ENCODE measurements around the gene SPARC.
A peak's percentile ranks its signal among the peaks of the same experiment; 100 is the strongest.

Gene SPARC

GRCh38 chr5:151663617-151664293, 23.0 kb downstream of the SPARC start:
- Histone ChIP-seq H3K4me3 (ENCODE audit: low read depth in 1 of 5, low read length in 5 of 5) (peak overlapping the region in 1 of 5 donors; percentile 0), H3K9ac (ENCODE audit: low read length in 5 of 5) (peak overlapping the region in 3 of 5 donors; percentile 19 to 42 (median 38)), H3K36me3 (ENCODE audit: control insufficient read depth in 5 of 5, insufficient read depth in 5 of 5, low read length in 5 of 5) (peaks cover 23 to 73% (median 70%) of the 10 kb centered on the region in 5 donors), H3K27me3 (ENCODE audit: control insufficient read depth in 5 of 5, insufficient read depth in 4 of 5, low read length in 5 of 5) (no peaks in the 10 kb centered on the region), H3K27ac (ENCODE audit: low read depth, low read length) (peak overlapping the region; percentile 69), H3K9me3 (ENCODE audit: control insufficient read depth in 5 of 5, low read length in 5 of 5) (no peaks in the 10 kb centered on the region), H3K4me1 (ENCODE audit: control insufficient read depth in 5 of 5, insufficient read depth in 5 of 5, low read length in 5 of 5) (peaks cover 33 to 78% (median 70%) of the 10 kb centered on the region in 5 donors)

DNA sequence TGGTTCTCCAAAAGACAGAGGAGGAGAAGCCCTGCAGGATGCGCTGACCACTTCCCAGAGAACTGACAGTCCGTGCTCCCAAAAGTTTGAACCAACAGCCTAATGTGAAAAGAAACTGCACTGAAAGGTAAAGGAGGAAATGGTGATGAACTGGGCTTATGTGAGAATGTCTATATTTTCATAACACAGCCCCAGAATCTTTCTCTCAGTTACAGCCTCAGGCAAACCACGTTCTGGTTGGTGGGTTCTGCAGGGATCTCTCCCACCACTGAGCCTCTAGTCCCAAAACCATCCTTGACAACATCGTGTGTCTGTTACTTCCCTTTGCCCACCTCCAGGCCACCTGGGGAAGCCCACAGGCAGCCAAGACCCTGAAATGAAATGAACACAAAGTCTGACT, 23.9 kb downstream of the SPARC start:
- H3K9me3 ChIP-seq (ENCODE audit: control insufficient read depth in 5 of 5, low read length in 5 of 5), result no peaks in the 10 kb centered on the region
- H3K27ac ChIP-seq (ENCODE audit: low read depth, low read length), result peak overlapping the region; percentile 69
- H3K9ac ChIP-seq (ENCODE audit: low read length in 5 of 5), result peak overlapping the region in 1 of 5 donors; percentile 49
- no peaks in the 10 kb centered on the region for H3K27me3 ChIP-seq (ENCODE audit: control insufficient read depth in 5 of 5, insufficient read depth in 4 of 5, low read length in 5 of 5)
- H3K4me3 ChIP-seq (ENCODE audit: low read depth in 1 of 5, low read length in 5 of 5), result no peak overlapping the region
- peaks cover 27 to 73% (median 63%) of the 10 kb centered on the region in 5 donors for H3K4me1 ChIP-seq (ENCODE audit: control insufficient read depth in 5 of 5, insufficient read depth in 5 of 5, low read length in 5 of 5)
- H3K36me3 ChIP-seq (ENCODE audit: control insufficient read depth in 5 of 5, insufficient read depth in 5 of 5, low read length in 5 of 5), result peaks cover 23 to 63% (median 63%) of the 10 kb centered on the region in 5 donors

DNA sequence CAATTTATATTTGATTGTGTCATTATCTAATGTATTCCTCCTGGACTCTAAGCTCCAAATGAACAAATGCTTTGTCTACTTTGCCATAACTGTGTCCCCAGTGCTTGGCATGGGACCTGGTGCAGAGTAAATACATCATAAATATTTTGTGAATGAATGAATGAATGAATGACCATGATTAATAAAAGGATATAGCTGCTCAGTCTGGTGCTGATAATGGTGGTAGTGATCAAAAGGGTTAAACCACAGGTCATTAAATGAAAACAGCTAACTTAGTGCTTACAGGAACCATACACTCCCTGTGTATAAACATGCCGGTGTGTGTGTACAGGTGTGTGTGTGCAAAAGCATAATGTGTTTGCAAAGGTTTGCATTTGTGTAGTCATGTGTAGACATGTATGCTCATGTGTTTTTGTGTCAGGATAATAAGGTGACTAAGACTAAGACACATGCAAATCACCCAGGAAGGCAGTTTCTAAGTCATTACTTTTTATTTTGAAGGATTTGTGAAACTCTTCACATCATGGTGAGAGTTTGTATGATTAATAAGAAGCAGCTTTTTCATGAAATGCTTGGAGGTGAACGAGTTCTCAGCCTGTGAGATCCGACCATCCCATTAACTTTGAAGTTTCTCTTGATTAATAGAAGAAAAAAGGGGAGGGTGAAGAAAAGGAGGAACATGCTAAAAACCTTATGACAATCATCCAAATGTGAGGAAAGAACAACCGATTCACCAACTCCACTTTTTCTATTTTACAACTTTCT, 24.6 kb downstream of the SPARC start:
- no peak overlapping the region for H3K4me3 ChIP-seq (ENCODE audit: low read depth in 1 of 5, low read length in 5 of 5)
- H3K36me3 ChIP-seq (ENCODE audit: control insufficient read depth in 5 of 5, insufficient read depth in 5 of 5, low read length in 5 of 5), result peaks cover 23 to 57% (median 56%) of the 10 kb centered on the region in 5 donors
- H3K9ac ChIP-seq (ENCODE audit: low read length in 5 of 5), result no peak overlapping the region
- peaks cover 25 to 66% (median 58%) of the 10 kb centered on the region in 5 donors for H3K4me1 ChIP-seq (ENCODE audit: control insufficient read depth in 5 of 5, insufficient read depth in 5 of 5, low read length in 5 of 5)
- H3K9me3 ChIP-seq (ENCODE audit: control insufficient read depth in 5 of 5, low read length in 5 of 5), result no peaks in the 10 kb centered on the region
- H3K27ac ChIP-seq (ENCODE audit: low read depth, low read length), result peak overlapping the region; percentile 69
- H3K27me3 ChIP-seq (ENCODE audit: control insufficient read depth in 5 of 5, insufficient read depth in 4 of 5, low read length in 5 of 5), result no peaks in the 10 kb centered on the region

DNA sequence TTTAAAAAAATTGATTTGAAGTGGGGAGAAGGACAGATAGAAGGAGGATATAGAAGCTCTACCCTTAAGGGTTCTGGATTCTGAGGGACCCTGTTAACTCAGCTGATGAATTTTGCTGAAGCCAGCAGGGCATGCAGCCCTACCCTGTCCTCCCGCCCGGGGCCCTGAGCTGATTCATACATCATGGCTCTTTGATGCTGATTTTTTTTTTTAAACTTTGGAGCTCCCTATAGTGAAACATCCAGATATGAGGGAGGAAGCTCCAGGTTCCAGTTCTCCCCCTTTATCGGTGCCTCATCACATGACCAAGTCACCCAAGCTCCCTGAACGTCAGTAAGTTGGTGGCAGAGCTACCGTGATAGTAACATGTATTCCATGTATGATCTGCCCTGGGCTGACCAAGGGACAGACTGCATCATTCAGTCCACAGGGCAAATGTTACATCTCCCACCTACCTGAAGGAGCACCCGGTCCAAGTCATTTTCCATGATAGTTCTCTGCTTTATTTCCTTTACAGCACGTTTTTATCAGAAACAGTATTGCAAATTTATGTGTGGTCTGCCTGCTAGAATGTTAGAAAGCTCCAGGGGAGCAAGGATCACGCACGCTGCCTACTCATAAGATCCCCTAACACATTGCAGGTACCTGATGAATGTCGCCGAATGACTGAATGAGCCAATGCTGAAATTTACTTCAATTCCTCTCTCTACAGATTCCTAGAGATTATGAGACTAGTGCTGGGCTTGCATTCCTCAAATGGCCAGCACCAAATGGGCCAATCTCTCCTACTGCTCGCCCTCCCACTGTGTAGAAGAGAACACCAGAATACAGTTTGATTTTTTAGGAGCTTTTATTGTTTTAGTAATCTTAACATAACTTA, 25.9 kb downstream of the SPARC start:
- no peak overlapping the region for H3K4me3 ChIP-seq (ENCODE audit: low read depth in 1 of 5, low read length in 5 of 5)

DNA sequence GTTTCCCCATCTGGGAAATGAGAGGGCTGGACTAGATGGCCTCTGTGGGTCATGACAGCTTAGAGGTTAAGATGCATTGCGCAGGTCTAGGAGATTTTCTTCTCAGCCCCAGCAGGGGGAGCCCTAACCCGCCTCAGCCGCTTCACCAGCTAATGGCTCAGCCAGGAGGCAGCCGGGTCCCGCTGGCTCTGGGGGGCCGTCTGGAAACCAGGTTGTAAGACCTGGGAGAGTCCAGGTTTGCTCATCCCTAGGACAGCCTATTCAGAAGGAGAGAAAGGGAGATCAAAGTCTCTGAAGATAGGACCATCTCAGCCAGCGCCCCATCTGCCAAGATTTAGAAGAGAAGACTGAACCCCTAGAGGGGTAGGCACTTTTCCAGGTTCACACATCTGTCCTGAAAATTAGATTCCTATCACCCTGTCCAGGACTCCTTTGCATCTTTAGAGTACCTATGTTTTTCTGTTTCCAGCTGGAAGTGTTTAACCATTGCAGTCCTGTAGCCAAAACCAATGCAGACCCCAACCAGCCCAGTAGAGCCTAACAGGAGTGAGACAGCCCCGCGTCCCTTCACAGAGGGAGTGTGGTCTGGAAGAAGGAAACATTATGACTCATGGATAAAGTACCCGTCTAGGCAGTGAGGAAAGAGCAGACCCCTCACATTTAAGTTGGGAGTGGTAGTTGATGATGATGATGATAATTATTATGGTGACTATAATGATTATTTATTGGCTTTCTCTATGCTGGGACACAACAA, 27.5 kb downstream of the SPARC start:
- Histone ChIP-seq H3K4me3 (ENCODE audit: low read depth in 1 of 5, low read length in 5 of 5) (no peak overlapping the region), H3K27me3 (ENCODE audit: control insufficient read depth in 5 of 5, insufficient read depth in 4 of 5, low read length in 5 of 5) (no peaks in the 10 kb centered on the region), H3K36me3 (ENCODE audit: control insufficient read depth in 5 of 5, insufficient read depth in 5 of 5, low read length in 5 of 5) (peaks cover 16 to 28% (median 27%) of the 10 kb centered on the region in 5 donors), H3K9me3 (ENCODE audit: control insufficient read depth in 5 of 5, low read length in 5 of 5) (no peaks in the 10 kb centered on the region), H3K4me1 (ENCODE audit: control insufficient read depth in 5 of 5, insufficient read depth in 5 of 5, low read length in 5 of 5) (peaks cover 12 to 37% (median 29%) of the 10 kb centered on the region in 5 donors), H3K27ac (ENCODE audit: low read depth, low read length) (peak overlapping the region; percentile 66), H3K9ac (ENCODE audit: low read length in 5 of 5) (no peak overlapping the region)

More for the DNA sequence above, 25.9 kb downstream of the SPARC start:
- Histone ChIP-seq H3K36me3 (ENCODE audit: control insufficient read depth in 5 of 5, insufficient read depth in 5 of 5, low read length in 5 of 5) (peaks cover 23 to 44% (median 44%) of the 10 kb centered on the region in 5 donors), H3K9ac (ENCODE audit: low read length in 5 of 5) (no peak overlapping the region), H3K9me3 (ENCODE audit: control insufficient read depth in 5 of 5, low read length in 5 of 5) (no peaks in the 10 kb centered on the region), H3K27ac (ENCODE audit: low read depth, low read length) (peak overlapping the region; percentile 52), H3K4me1 (ENCODE audit: control insufficient read depth in 5 of 5, insufficient read depth in 5 of 5, low read length in 5 of 5) (peaks cover 23 to 54% (median 46%) of the 10 kb centered on the region in 5 donors), H3K27me3 (ENCODE audit: control insufficient read depth in 5 of 5, insufficient read depth in 4 of 5, low read length in 5 of 5) (no peaks in the 10 kb centered on the region)

- no peak overlapping the region for H3K27ac ChIP-seq (ENCODE audit: low read depth, low read length)
- H3K4me1 ChIP-seq (ENCODE audit: control insufficient read depth in 5 of 5, insufficient read depth in 5 of 5, low read length in 5 of 5), result peaks cover 0 to 17% (median 13%) of the 10 kb centered on the region in 5 donors
- H3K4me3 ChIP-seq (ENCODE audit: low read depth in 1 of 5, low read length in 5 of 5), result no peak overlapping the region
- peaks cover 4 to 9% (median 7%) of the 10 kb centered on the region in 5 donors for H3K36me3 ChIP-seq (ENCODE audit: control insufficient read depth in 5 of 5, insufficient read depth in 5 of 5, low read length in 5 of 5)
- no peaks in the 10 kb centered on the region for H3K27me3 ChIP-seq (ENCODE audit: control insufficient read depth in 5 of 5, insufficient read depth in 4 of 5, low read length in 5 of 5)
- no peak overlapping the region for H3K9ac ChIP-seq (ENCODE audit: low read length in 5 of 5)
- no peaks in the 10 kb centered on the region for H3K9me3 ChIP-seq (ENCODE audit: control insufficient read depth in 5 of 5, low read length in 5 of 5)
These were observed 29.6 kb downstream of the SPARC start for GRCh38 chr5:151657114-151657513.

DNA sequence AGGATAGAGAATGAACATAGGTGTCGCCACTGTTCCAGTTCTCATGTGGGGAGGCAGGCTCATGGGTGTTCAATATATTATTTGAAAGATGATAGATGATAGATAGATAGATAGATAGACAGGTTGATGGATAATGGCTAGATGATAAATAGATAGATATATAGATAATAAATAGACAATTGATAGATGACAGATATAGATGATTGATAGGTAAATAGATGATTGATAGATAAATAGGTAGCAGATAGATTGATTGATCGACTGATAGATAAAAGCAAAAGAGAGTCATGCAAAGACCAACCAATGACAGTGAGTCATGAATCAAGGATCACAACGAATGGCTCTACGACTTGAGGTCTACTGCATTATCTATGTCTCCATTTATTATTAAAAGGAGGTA, 30.4 kb downstream of the SPARC start:
- H3K9ac ChIP-seq (ENCODE audit: low read length in 5 of 5), result no peak overlapping the region
- H3K4me3 ChIP-seq (ENCODE audit: low read depth in 1 of 5, low read length in 5 of 5), result no peak overlapping the region
- no peaks in the 10 kb centered on the region for H3K9me3 ChIP-seq (ENCODE audit: control insufficient read depth in 5 of 5, low read length in 5 of 5)

GRCh38 chr5:151651997-151652645, 34.6 kb downstream of the SPARC start:
- Histone ChIP-seq H3K27ac (ENCODE audit: low read depth, low read length) (no peak overlapping the region), H3K27me3 (ENCODE audit: control insufficient read depth in 5 of 5, insufficient read depth in 4 of 5, low read length in 5 of 5) (no peaks in the 10 kb centered on the region), H3K9me3 (ENCODE audit: control insufficient read depth in 5 of 5, low read length in 5 of 5) (no peaks in the 10 kb centered on the region), H3K4me1 (ENCODE audit: control insufficient read depth in 5 of 5, insufficient read depth in 5 of 5, low read length in 5 of 5) (peaks cover 0 to 4% (median 0%) of the 10 kb centered on the region in 5 donors), H3K36me3 (ENCODE audit: control insufficient read depth in 5 of 5, insufficient read depth in 5 of 5, low read length in 5 of 5) (no peaks in the 10 kb centered on the region), H3K9ac (ENCODE audit: low read length in 5 of 5) (no peak overlapping the region), H3K4me3 (ENCODE audit: low read depth in 1 of 5, low read length in 5 of 5) (no peak overlapping the region)

More for the DNA sequence above, 30.4 kb downstream of the SPARC start:
- H3K36me3 ChIP-seq (ENCODE audit: control insufficient read depth in 5 of 5, insufficient read depth in 5 of 5, low read length in 5 of 5), result peaks cover 0 to 1% (median 0%) of the 10 kb centered on the region in 5 donors
- peaks cover 0 to 18% (median 13%) of the 10 kb centered on the region in 5 donors for H3K4me1 ChIP-seq (ENCODE audit: control insufficient read depth in 5 of 5, insufficient read depth in 5 of 5, low read length in 5 of 5)
- no peak overlapping the region for H3K27ac ChIP-seq (ENCODE audit: low read depth, low read length)
- H3K27me3 ChIP-seq (ENCODE audit: control insufficient read depth in 5 of 5, insufficient read depth in 4 of 5, low read length in 5 of 5), result no peaks in the 10 kb centered on the region

- Histone ChIP-seq H3K27me3 (ENCODE audit: control insufficient read depth in 5 of 5, insufficient read depth in 4 of 5, low read length in 5 of 5) (no peaks in the 10 kb centered on the region), H3K27ac (ENCODE audit: low read depth, low read length) (no peak overlapping the region), H3K4me1 (ENCODE audit: control insufficient read depth in 5 of 5, insufficient read depth in 5 of 5, low read length in 5 of 5) (peaks cover 0 to 4% (median 0%) of the 10 kb centered on the region in 5 donors), H3K36me3 (ENCODE audit: control insufficient read depth in 5 of 5, insufficient read depth in 5 of 5, low read length in 5 of 5) (no peaks in the 10 kb centered on the region), H3K4me3 (ENCODE audit: low read depth in 1 of 5, low read length in 5 of 5) (no peak overlapping the region), H3K9ac (ENCODE audit: low read length in 5 of 5) (no peak overlapping the region), H3K9me3 (ENCODE audit: control insufficient read depth in 5 of 5, low read length in 5 of 5) (no peaks in the 10 kb centered on the region)
These were observed 37.7 kb downstream of the SPARC start for GRCh38 chr5:151648988-151649387.
